NCI-H2107 (cell line): Measurements from ENCODE around the gene CDYL2.
"Not testable (repeated sequence)": the region's sequence is repeated elsewhere in the genome, so short reads cannot be mapped to it uniquely, and the experiment has no call there.

ENCODE experiments used
- DNase-seq: peaks from one replicate; lab custom pipeline; 2025; lab: John Stamatoyannopoulos, UW

Gene CDYL2, protein sequence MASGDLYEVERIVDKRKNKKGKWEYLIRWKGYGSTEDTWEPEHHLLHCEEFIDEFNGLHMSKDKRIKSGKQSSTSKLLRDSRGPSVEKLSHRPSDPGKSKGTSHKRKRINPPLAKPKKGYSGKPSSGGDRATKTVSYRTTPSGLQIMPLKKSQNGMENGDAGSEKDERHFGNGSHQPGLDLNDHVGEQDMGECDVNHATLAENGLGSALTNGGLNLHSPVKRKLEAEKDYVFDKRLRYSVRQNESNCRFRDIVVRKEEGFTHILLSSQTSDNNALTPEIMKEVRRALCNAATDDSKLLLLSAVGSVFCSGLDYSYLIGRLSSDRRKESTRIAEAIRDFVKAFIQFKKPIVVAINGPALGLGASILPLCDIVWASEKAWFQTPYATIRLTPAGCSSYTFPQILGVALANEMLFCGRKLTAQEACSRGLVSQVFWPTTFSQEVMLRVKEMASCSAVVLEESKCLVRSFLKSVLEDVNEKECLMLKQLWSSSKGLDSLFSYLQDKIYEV

DNA sequence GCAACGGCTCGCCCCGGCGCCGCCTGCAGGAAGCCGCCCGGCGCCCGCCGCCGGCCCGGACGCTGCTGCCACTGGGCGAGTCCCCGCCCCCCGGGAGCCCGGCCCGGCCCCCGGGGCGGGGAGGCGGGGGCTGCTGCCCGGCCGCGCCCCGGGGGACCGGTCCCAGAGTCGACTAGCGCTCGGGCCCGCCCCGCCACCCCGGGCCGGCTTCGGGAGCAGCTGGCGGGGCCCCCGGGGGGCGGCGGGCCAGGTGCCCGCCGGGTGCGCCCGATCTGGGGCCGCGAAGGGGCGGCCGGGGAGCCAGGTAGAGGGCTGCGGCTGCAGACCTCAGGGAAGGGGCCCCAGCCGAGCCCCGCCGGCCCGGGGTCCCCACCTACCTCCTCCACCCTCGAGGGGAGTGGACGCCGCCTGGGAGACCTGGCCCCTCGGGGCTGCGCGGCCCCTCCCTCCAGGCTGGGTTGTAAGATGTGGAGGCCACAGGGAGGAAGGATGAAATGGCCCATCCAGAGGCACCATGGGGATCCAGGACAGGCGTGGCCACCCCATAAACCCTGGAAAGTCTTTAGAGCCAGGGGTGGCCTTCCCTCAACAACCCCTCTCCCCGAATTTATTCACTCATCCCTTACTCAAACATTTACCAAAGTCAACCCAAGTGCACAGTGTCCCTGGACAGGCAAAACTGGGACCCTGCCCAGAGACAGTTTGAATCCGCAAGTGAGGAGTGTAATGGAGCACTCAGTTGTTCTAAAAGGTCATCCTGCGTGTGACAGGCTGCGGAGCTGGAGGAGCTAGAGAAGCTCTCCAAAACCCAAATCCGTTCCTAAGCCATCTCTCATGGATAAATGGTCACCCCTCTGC, at the start of gene CDYL2:
Gene CDYL2 (minus strand): TSS at position 73 of the 858 bp plus-strand sequence. CDS start 425 bp downstream, outside the sequence.
- no peak for DNase-seq

DNA sequence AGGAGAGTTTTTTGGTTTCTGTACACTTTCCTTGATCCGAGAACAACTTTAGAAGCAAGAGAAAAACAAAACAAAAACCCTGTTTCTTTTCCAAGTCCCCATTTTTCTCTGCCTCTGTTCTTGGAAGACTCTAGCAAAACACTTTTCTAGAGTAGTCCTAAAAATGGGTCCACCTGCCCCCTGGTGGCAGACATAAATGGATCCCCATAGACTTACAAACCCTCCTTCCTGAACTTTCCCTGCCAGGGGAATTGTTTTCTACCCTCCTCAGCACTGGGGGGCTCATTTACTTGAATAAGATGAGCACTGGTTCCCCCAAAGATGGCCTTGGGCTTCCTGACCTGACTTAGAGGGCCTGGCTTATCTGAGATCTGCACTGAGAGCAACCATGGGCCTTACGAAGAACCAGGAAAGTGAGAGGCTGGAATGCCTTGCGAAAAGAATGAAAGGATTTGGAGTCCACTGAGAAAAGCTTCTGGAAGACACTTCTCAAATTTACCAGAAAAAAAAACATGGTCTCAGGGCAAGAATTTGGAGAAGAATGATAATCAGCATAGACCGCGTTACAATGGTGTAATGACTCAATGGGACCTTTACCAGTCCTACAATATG, 48.0 kb upstream of the CDYL2 start:
- DNase-seq: no peak

DNA sequence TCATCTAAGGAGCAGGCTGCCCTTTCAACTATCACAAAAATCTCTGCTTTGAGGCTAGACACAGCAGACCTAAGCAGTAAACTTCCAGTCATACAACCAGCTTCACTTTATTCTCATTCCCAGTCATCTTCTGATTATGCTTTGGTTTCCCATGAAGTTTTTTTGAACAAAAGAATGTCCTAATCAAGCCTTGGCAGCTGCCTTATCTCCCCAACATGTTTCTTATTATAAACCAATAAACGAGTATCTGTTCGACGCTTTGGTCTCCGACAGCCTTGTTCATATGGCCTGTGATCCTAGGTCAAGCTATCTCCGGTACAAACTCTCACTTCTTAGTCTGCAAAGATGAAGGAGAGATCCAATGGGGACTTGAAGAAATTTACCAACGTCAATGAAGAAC, 47.4 kb upstream of the CDYL2 start:
- DNase-seq: no peak

DNA sequence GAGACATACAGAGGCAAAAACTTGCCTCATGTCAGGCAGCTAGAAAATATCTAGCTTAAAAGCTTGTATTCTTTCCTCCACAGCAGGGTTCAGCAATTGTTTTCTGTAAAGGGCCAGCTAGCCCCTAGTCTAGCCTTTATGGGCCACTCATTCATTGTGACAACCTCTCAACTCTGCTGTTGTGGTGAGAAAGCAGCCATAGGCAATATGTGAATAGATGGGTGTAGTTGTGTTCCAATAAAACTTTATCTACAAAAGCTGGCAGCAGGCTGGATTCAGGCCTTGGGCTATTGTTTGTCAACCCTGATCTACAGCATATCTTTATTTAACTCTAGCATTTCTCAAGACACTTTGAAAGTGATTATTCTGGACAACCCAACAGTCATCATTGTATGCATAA, 46.4 kb upstream of the CDYL2 start:
- no peak for DNase-seq

DNA sequence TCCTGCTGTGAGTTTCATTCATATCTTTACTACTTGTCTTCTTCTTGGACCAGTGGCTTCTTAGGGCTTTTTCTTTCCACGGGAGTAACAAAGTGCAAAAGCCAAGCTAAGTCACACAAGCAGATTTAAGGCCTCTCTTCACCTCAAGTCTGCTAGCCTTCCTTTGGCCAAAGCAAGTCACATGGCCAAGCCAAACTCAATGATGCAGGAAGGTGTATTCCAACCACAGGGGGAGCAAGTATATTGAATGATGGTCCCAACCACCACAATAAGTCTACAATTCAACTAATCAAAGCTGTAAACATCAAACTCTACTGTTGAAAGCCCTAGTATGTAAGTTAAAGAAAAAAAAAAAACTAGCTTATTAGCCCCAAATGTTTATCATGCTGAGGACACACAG, 44.5 kb upstream of the CDYL2 start:
- no peak for DNase-seq

DNA sequence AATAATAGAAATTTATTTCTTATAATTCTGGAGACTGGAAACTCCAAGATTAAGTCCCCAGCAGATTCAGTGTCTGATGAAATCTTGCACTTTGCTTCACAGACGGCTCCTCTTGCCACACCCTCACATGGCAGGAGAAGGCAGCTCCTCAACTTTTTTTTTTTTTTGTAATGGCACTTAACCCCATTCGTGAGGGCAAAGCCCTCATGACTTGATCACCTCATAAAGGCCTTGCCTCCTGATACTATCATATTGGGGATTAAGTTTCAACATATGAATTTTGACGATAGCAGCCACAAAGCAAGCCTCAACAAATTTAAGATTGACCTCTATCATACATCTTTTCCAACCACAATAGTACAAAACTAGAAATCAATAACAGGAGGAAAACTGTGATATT, 42.3 kb upstream of the CDYL2 start:
- DNase-seq: no peak

DNA sequence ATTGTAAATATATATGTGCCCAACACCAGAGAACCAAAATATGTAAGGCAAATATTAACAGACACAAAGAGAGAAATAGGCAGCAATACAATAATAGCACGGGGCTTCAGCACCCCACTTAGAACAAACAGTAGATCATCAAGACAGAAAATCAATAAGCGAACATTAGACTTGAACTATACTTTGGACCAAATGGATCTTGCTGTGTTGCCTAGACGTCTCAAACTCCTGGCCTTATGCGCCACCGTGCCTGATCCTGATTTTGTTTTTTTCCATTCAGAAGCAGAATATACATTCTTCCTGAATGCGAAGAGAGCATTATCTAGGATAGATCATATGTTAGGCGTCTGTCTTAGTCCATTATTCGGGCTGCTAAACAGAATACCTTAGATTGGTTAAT, 41.9 kb upstream of the CDYL2 start:
- DNase-seq: no peak

DNA sequence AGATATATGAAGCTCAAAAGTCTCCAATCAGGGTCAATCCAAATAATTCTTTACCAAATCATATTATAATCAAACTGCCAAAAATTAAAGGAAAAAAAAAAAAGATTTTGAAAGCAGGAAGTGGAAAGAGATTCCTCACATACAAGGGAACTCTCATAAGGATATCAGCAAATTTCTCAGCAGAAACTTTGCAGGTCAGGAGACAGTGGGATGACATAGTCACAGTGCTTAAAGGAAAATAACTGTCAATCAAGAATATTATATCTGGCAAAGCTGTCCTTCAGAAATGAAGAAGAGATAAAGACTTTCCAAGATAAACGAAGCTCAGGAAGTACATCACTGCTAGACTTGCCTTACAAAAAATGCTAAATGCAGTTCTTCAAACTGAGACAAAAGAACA, 40.0 kb upstream of the CDYL2 start:
- no peak for DNase-seq

DNA sequence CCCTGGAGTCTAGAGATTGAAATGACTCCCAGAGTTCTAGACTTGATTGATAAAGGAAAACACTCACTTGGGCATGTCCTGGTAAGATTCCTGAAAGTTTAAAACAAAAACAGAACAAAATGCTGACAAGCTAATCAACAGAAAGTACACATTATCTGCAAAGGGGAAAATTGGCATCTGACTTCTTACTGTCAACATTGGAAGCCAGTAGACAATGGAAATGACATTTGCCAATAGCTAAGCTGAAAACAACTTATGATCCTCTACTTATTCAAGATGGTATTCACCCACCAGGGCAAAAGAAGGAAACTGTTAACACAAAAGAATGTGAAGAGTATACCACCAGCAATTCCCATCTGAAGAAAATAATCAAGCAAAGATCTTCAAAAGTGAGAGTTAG, 36.8 kb upstream of the CDYL2 start:
- DNase-seq: no peak

DNA sequence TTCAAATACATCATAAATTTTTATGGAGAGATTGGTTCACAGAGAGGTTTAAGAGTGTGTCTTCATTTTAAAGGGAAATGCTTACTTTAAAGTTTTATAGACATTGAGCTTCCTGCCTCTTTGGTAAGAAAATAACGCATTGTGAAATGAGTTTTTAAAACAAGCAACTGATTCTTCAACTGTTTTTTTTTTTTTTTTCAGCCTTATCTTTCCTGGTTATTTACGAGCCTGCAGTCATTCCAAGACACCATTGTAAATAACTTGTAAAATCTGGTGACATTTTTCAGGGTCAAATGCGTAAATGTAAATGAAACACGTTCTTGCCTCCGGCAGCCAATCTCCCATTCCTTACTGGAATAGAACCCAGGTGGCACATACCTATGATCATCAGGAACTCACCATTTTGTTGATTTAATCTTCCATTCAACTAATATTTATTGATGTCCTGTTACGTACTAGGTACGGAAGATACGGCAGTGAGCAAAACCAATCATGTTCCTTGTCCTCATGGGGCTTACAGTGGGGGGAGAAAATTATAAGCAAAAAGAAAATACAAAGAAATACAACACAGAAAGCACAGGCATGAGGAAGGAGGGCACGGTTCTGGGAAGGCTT, 33.2 kb upstream of the CDYL2 start:
- DNase-seq: no peak

DNA sequence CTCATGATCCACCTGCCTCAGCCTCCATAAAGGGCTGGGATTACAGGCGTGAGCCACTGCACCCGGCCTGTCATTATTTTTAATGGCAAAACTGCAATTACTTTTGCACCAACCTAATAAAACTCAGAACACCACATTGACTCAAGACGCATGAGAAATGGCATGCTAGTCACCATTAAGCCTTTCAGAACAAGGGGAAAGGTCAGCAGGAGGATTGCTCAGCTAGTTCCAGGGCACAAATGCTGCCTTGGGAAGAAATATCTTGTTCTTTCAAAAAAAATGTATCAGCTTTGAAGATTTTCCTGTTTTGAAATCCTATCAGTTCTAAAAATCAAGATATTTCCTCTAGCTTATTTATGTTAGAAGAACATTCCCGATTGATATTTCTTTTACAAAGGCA, 32.4 kb upstream of the CDYL2 start:
- no peak for DNase-seq

DNA sequence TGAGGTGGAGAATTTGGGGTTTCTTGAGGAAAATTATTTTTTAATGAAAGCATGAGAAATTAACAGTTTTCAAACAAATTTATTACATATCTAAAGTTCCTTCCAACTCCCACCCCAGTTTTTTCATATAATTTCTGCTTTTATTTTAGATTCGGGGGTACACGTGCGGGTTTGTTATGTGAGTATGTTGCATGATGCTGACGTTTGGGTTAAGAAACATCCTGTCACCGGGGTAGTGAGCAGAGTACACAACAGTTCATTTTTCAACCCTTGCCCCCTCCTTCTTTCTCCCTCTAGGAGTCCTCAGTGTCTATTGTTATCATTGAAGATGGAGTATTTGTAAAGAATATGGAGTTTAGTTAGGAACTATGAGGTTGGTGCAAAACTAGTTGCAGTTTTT, 31.8 kb upstream of the CDYL2 start:
- no peak for DNase-seq

DNA sequence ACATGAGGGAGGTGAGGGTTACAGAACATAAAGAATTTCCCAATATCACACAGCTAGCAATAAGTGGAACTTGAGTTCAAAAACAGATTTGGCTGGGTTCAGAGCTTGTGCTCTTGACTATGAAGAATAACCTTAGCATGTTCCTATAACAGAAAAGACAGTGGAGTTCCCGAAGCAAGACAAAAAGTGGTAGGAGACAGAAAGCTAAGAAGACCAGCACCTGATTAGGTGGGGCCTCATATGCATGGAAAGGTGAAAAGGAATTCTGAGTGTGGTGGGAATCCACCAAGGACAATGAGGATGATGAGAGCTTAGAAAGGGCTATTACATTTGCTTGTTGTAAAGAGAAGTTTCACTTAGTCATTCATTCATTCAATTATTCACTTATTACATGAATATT, 26.6 kb upstream of the CDYL2 start:
- DNase-seq: no peak

DNA sequence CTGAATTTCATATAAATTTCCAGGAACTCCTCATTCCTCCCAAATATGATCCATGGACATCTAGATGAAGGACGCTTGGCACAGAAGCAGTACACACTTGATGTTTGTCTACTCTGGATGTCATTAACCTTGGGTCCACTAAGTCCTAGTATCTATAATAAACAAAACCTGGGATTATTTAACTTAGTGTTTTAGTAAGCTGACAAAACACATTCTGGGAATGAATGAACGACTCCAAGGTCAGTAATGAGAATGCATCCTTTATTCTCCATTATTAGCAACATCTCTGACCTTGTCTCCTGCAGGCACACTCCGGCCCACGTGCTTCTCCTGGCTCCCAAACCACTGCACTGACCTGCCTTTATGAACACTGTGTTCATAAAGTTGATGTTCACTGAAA, 24.1 kb upstream of the CDYL2 start:
- no peak for DNase-seq

DNA sequence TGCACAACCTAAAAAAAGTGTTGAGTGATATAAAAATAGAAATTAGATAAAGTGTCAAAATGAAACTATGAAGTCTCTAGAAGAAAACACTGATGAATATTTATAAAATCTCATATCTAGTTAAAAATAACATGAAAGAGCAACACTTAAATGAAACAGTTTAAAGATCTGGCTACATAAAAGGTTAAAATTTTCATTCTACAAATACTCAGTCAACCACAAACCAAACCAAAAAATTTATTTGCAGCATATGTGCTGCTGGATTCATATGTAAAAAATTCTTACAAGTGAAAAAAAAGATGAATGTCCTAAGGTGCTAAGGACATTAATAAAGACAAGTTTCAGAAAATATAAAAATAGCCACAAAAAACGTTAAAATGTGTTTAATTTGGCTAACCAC, 22.6 kb upstream of the CDYL2 start:
- no peak for DNase-seq

DNA sequence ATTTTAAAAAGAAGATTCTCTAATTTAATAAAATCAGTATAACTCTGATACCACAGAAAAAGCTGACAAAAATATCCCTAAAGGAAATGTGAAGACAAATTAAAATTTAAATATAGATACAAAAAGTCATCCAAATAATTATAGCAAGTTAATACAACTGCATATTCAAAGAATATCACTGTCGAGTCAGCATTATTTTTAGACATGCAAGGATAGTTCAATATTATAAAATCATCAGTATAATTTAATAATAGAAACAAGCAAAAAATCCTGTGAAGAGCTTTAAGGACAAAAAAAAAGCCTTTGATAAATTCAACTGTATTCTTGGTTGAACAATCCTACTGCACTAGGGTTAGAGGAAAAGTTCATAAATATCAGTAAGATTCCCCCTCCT, 21.0 kb upstream of the CDYL2 start:
- no peak for DNase-seq

DNA sequence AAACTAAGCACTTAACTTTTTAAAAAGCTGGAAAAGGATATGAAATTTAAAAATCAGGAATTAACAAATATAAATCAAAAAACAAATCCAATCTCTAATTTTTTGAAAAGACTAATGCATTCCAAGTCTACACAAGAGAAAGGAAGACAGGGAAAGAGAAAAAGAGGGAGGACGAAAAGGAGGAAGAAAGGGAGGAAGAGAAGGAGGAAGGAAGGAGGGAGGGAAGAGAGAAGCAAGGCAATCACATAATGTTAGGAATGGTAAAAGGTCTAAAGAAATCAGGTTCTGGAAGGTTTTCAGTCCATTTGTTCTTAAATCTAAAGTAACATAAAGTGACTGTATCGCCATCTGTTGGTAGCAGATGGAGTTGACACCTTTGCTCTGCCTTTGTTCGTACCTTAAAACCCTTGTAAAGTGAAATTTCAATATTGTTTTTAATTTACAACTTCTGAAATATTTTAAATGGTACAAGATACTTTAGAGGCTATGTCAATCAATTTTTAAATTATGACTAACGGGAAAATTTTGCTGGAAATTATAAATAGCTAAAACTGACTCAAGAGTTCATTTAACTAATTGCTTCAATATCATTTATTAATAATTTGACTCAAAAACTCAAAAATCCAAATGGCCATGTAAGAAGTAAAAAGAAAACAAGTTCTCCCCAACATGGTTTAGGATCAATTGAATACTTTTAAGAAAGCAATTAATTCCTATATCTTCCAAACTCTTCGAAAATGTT, 20.4 kb upstream of the CDYL2 start:
- DNase-seq: peak; percentile 24

DNA sequence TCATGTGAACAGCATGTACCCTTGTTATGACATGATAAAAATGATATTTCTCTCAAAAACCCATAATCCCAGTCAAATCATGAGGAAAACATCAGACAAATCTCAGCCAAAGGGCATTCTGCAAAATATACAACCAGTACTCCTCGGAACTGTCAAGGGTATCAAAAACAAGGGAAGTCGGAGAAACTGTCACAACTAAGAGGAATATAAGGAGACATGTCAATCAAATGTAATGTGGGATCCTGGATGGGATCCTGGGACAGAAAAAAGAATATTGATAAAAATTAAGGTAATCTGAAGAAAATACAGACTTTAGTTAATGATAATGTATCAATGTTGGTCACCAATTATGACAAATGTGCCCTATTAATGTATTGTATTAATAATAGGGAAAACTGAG, 15.6 kb upstream of the CDYL2 start:
- no peak for DNase-seq

DNA sequence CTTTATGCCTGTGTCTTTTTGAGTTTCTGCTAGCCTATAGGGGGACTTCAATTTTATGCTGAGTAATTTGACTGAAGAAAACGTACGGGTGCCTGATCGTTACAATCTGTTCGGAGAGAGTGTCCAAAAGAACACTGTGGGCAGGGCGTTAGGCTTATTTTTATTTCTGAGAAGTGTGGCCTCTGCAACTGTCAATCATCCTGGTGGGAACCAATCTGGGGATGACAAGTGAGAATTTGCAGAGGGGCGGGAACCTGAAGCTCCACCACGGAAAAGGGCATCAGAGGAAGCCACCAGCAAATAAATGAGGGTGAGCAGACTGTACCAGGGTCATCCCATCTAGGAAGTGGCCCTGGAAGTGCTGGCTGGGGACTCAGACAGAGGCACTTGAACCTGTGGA, 12.0 kb upstream of the CDYL2 start:
- no peak for DNase-seq

DNA sequence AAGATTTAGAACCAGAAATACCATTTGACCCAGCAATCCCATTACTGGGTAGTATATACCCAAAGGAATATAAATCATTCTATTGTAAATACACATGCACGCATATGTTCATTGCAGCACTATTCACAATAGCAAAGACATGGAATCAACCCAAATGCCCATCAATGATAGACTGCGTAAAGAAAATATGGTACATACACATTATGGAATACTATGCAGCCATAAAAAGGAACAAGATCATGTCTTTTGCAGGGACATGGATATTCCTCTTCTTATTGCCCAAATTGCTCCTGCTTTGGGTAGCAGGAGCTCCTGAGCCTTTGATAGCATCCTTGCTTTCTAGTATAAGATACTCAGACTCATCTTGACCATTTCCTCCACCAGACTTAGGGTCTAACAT, 10.9 kb upstream of the CDYL2 start:
- not testable (repeated sequence) for DNase-seq

DNA sequence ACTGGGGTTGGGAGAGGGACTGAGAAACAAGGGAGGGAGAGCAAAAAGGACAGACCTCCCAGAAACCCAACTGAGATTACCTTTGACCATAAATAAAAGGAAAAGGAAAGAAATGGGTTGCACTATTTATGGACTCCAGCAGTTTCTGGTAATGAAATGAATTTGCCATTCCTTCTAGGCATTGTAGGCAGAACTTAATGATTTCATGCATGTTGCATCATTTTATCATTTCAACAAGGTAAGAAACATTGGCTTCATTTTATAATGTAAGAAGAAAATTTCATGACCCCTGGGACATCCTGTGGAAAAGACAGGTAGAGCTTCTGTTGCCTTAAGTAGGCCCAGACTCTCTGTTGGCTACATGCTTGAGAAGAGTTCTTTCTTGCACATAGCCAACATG, 8.2 kb upstream of the CDYL2 start:
- DNase-seq: no peak

DNA sequence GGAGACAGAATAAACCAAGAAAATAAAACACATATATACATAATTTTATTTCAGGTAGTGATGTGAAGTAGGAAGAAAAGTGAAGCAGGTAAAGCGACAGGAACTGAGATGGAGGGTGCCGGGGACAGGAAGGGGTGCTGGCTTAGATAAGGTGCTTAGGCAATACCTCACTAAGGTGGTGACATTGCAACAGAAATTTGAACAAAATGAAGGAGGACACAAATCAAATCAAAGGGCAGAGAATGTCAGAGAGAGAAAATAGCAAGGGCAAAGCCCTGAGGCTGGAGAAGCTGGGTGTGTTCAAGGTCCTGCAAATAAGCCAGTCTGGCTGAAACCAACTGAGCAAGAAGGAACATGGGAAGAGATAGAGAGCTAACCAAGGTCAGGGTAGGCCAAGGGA, 5.0 kb upstream of the CDYL2 start:
- no peak for DNase-seq
